Fibroblast of the conjunctiva (primary cell): Measurements from ENCODE around the gene ARL16.
A peak's percentile ranks its signal among the peaks of the same experiment; 100 is the strongest.

Experiments
- DNase-seq: peaks from one replicate; pipeline ENCODE4 v3.0.0-alpha.2; 2010; ENCODE audit warnings: low read depth

Gene ARL16

GRCh38 chr17:81644496-81644895, 39.1 kb downstream of the ARL16 start:
- no peak for DNase-seq

- no peak for DNase-seq
Measured at GRCh38 chr17:81641825-81642489, 41.6 kb downstream of the ARL16 start.

- no peak for DNase-seq
Measured at GRCh38 chr17:81640011-81640410, 43.6 kb downstream of the ARL16 start.

GRCh38 chr17:81638683-81639082, 44.9 kb downstream of the ARL16 start:
- no peak for DNase-seq

GRCh38 chr17:81636505-81637288, 46.9 kb downstream of the ARL16 start, which contains the start of the genes NPLOC4 and TSPAN10:
NPLOC4 (minus strand) TSS chr17:81637112; CDS start chr17:81636930, 182 bp downstream.
TSPAN10 (plus strand) TSS chr17:81637196; CDS start chr17:81642413, 5,217 bp downstream.
- peak; percentile 67 for DNase-seq

- no peak for DNase-seq
Measured at GRCh38 chr17:81635973-81636504, 47.6 kb downstream of the ARL16 start.

- DNase-seq: no peak
Measured at GRCh38 chr17:81635431-81635830, 48.2 kb downstream of the ARL16 start.

- no peak for DNase-seq
Measured at GRCh38 chr17:81631482-81631881, 52.1 kb downstream of the ARL16 start.
